NCI-H69 (cell line): ENCODE results near the gene CDK16.
"Not testable (repeated sequence)": the region's sequence is repeated elsewhere in the genome, so short reads cannot be mapped to it uniquely, and the experiment has no call there.

ENCODE experiments used
- DNase-seq: peaks from one replicate; lab custom pipeline; 2025; lab: John Stamatoyannopoulos, UW

CDK16 gene

DNA sequence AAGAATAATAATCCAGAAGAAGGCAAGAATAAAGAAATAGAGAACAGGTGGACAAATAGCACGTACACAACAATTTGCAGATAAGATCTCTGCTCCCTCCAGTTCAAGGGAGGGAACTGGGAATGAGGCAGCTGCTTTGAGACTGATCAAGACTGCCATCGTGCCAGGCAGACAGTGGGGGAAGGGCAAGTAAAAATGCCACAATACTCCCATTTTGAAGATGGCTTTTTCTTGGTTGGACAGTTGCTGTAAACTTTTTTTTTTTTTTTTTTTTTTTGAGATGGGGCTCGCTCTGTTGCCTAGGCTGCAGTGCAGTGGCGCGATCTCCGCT is 31.5 kb downstream of the CDK16 start:
- DNase-seq, result no peak

DNA sequence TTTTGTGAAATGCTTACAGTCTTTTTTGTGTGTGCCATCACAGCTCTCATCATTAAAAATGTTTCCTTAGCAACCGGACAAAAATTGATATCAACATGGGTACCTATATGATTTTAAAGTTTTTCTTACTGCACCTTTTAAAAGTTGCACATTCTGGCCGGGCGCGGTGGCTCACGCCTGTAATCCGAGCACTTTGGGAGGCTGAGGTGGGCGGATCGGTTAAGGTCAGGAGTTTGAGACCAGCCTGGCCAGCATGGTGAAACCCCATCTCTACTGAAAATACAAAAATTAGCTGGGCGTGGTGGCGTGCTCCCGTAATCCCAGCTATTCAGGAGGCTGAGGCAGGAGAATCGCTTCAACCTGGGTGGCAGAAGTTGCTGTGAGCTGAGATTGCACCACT is 39.1 kb downstream of the CDK16 start:
- not testable (repeated sequence) for DNase-seq

DNA sequence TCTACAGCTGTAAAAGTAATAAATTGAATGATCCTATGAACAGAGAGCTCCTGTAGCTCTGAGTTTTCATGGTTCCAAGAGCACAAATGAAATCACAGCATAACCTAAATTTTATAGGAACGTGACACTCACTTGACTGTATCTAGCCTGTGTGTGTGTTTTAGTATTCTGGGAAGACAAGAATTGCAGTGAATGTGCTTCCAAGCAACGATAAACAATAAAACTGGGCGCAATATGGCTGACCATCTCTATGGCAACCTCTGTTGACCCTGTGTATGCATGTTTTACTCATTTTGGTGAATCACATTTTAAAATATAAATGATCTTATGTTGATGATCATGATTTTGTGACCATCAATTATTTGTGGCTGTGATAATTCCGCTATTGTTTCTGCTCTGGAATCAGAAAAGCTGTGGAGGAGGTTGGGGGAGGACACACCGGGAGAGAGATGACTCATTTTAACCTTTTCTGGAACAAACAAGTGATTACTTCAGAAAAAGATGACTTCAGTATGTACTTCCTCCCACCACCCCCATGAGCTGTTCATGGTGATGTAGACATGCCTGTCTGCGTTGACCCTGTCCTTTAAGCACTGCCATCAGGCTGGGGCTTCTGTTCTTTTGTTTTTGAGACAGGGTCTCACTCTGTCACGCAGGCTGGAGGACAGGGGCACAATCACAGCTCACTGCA is 46.1 kb downstream of the CDK16 start:
- DNase-seq, result no peak

DNA sequence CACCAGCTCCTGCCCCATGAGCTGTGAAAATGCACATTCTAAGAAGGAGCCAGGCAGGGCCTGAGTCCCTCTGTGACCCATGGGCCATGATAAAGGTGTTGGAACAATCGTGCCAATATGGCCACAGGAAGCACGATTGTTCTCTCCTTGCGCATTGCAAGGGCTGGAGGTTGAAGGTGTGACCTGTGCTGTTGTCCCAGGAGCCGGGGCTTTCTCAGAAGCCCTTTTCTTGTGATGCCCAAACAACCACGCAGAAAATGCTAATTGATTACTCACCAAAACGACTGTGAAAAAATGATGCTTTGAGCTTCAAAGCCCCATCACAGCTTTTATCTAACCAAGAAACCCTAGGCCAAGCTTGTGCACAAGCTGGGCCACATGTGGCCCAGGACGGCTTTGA is 48.2 kb downstream of the CDK16 start:
- no peak for DNase-seq

DNA sequence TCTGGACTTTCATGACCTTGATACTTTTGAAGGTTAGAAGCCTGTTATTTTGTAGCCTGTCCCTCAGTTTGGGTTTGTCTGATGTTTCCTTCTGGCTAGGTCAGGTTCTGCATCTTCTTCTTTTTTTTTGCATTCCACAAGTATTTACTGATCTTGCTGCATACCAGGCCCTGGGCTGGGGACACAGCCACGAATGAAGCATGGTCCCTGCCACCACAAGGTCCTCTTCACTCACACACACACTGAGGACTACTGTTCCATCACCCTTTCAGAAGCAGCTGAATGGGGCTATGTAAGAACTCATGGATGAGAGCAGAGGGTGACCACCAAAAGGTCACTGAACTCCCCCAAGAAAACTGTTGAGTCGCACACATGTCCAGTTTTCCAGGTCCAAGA is 53.5 kb downstream of the CDK16 start:
- no peak for DNase-seq

DNA sequence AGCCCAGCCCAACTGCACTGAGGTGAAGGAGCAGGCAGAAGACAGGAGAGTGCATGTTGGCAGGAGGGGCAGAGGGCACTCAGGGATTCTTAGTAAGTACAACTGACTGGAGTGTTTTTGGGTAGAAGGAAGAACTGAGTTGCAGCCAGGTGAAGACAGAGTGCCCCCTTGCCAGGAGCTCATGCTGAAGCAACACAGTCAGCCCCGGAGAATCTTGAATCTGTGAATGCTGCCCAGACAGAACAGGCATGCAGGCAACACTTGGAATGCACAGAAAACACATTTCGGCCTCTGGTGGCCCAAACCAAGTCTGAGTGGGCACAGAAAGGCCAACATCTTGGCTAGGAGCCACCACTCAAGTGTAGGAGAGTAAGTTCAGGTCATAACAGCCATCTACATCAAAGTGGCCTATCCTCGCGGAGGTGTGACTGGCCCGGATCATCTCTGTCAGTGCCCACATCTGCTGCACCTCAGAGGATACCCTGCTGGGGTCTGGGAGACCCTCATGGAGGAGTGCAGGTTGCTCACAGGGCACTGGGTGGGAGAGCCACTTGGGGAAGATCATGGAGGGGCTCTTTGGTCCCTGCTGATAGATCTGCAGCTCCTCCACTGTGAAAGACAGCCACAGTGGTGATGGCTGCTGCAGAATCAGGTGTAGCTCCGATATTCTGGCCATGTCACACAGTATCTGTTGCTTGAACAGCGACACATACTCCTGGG is 54.7 kb downstream of the CDK16 start:
- no peak for DNase-seq

DNA sequence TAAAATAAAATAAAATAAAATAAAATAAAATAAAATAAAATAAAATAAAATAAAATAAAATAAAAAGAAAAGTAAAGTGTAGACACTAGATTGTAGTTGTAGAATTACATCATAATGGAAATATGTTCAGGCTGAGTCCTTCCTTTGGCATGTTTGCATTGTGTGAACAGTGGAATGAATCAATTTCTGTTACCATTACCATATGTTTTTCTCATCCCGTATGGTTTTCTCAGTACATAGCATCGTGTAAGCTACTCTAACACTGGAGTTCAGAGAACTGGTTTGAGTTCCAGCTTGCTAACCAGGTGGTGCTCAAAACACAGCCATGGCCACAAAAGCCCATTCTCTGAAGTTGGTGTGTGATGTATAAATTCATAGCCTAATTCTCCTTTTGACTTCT is 60.2 kb downstream of the CDK16 start:
- no peak for DNase-seq
